ENCODE measurements around the gene TBCE.

Gene TBCE

GRCh38 chr1:235367000-235367908 lies at the start of gene TBCE:
TBCE (plus strand) TSS chr1:235367427; CDS start chr1:235380050, 12,623 bp downstream.
- DNase-seq (ENCODE audit: low spot score) = peak; percentile 99

- no peak for DNase-seq (ENCODE audit: low spot score)
Measured at GRCh38 chr1:235319255-235319654, 48.0 kb upstream of the TBCE start.

DNA sequence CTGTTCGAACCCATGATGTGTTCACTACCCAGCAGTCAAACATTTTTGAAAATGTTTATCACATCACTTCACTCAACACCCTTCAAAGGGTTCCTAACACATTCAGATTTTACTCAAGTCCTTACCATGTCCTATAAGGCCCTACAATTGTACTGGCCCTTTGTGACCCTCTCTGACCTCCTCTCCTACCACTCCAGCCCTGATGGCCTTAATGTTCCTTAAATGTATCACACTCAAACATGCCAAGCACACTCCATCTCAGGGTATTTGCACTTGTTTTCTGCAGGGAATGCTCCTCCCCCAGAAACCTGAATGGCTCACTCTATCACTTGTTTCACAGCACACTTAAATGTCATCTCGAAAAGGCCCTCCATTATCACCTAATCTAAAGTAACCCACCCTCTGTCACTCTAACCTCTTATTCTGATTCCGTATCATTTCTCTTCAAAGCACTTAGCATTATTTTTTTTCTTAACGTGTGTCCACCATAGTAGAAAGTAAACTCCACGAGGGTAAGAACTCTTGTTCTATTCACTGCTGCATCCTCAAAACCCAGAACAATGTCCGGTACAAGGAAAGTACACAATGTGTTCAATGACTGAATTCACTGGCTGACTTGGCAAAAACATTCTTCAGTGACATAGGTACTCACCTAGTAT lies 46.6 kb upstream of the TBCE start:
- no peak for DNase-seq (ENCODE audit: low spot score)

- no peak for DNase-seq (ENCODE audit: low spot score)
Measured at GRCh38 chr1:235324296-235324695, 42.9 kb upstream of the TBCE start.

DNA sequence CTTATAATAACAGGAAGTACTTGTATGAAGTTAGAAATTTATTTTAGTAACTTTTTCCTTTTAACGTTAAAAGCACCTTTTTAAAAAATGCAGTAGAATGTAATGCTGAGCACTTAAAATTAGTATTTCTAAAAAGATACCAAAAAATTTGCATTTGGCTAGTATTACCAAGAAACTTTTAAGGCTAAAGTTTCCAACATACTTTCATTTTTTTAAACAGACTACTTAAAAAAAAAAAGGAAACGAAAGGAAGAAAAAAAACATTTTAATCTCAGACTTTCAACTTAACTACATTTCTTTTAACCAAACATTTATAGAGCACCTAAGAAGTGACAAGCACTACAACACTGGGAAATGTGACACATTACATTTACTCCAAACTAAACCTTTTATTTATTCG lies 42.1 kb upstream of the TBCE start:
- no peak for DNase-seq (ENCODE audit: low spot score)

DNA sequence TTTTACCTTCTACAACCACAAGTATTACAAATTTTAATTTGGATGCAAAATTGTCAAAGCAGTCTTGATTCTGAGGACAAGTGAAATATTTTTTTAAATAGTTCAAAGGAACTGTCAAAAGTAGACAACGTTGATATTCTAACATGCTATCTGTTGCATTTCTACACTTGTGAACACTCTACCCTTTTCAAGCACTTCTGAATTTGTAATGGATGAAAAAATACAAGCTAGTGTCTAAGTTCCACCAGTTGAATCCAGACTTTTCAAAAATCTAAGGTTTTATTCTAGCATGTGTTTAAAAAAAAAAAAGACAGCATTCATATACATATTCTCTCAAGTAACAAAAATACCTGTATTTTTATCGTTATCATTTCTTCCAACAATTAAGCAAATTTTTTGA lies 41.4 kb upstream of the TBCE start:
- DNase-seq (ENCODE audit: low spot score) = no peak

DNA sequence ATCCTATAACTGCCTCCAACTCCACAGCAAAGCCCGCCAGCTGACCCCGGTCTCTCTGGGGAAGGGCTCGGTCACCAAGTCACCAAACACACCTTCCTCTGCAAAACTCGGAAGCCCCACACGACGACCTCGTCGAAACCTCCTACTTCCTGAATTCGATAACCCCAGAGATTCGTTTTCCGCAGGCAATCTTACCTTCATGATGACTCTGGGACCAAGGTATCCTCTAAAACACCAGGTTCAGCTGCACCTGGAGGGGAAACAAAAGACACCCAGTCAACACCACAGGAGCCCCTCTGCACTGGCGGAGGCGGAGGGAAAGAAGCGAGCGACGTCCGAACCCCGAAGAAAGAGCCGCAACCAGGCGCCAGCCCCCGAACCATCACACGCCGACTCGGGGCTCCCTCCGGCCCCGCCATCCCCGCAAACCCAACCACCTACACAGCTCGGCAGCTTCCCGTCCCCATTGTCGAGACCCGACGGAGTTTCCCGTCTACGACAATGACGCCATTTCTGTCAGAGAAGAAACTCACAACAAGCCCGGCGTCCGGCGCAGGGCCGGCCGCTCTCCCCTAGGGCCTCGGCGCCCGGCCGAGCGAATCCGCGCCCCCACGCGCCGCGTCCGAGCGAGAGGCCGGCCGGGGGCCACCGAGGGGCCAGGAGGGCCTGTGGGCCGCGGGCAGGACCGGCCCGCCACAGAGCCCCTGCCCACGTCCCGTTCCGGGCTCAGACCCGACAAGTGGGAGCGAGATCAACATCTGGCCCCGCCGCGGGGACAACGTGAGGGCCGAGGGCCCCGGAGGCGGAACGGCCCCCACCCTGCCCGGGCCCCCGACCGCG lies 40.3 kb upstream of the TBCE start:
- no peak for DNase-seq (ENCODE audit: low spot score)

DNA sequence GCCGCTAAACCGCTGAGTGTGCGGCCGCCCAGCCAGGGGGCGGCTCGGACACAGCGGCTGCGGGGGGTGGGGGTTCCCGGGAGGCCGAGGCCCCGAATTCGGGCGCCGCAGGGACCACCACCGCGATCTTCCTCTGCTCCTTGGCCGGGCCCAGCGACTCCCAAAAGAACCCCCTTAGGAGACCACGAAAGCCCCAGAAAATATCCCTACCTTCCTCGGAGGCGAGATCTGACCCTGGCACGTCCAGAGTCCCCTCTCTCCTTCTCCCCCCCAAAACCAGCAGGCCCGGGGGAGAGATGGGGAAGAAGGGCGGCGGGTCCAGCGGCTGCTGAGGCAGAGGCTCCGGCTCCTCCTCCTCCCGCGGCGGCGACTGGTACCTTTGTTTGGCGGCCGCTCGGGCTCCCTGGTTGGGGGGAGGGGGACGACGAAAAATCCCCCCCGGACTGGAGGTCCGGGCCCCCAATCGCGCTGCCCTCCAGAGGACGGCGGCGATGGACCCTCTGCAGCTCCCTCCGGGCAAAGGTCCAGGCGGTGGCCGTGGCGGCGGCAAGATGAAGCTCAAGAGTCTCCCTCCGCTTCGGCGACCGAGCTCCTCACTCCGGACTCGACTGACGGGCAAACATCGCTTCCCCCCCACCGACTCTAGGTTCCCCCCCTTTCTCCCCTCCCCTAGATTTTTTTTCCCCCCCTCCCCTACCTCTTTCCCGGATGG lies 39.5 kb upstream of the TBCE start, which contains the start of gene ARID4B:
ARID4B (minus strand) TSS at position 621 of the 712 bp plus-strand sequence. CDS start 1,260 bp downstream, outside the sequence.
- peak; percentile 34 for DNase-seq (ENCODE audit: low spot score)

- DNase-seq (ENCODE audit: low spot score) = peak; percentile 99
Measured at GRCh38 chr1:235328271-235329138, 38.7 kb upstream of the TBCE start, which contains the start of gene GGPS1. GGPS1 (plus strand) TSS chr1:235328570; CDS start chr1:235335265, 6,695 bp downstream.

GRCh38 chr1:235329139-235329902 lies 37.9 kb upstream of the TBCE start:
- DNase-seq (ENCODE audit: low spot score) = no peak

DNA sequence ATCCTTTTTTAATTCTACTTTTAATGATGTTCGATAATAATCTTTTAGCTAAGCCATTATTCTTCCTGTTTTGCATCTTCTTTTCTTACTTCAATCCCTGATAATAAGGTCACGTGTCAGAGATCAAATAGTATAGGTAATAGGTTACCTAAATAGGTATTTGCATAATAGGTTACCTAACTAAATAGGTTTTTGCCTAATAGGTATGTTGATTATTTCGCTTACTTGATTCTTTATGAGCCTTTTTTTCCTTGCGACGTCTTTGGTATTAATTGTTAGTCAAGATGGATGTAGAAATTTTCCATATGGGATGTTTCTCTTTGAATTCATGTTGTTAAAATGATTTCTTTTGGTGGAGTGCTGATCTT lies 36.3 kb upstream of the TBCE start:
- DNase-seq (ENCODE audit: low spot score) = no peak

- DNase-seq (ENCODE audit: low spot score) = no peak
Measured at GRCh38 chr1:235331401-235331800, 35.8 kb upstream of the TBCE start.

GRCh38 chr1:235336903-235337302 lies 30.3 kb upstream of the TBCE start:
- DNase-seq (ENCODE audit: low spot score) = no peak

DNA sequence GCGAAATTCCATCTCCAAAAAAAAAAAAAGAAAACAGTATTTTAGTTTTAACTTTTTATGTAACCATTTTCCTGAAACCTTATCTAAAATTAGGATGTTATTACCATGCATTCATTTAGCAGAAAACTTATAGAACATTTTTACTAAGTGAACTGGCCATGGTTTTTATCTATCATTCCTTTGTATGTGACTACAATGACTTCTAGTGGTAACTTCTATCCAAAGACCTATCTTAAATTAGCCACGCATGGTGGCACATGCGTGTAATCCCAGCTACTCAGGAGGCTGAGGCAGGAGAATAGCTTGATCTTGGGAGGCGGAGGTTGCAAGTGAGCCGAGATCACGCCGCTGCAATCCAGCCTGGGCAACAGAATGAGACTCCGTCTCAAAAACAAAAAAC lies 27.5 kb upstream of the TBCE start:
- no peak for DNase-seq (ENCODE audit: low spot score)

GRCh38 chr1:235341334-235341733 lies 25.9 kb upstream of the TBCE start:
- no peak for DNase-seq (ENCODE audit: low spot score)

DNA sequence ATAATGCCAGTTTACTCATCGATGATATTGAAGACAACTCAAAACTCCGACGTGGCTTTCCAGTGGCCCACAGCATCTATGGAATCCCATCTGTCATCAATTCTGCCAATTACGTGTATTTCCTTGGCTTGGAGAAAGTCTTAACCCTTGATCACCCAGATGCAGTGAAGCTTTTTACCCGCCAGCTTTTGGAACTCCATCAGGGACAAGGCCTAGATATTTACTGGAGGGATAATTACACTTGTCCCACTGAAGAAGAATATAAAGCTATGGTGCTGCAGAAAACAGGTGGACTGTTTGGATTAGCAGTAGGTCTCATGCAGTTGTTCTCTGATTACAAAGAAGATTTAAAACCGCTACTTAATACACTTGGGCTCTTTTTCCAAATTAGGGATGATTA lies 25.2 kb upstream of the TBCE start:
- DNase-seq (ENCODE audit: low spot score) = no peak

GRCh38 chr1:235342471-235342870 lies 24.8 kb upstream of the TBCE start:
- DNase-seq (ENCODE audit: low spot score) = no peak

DNA sequence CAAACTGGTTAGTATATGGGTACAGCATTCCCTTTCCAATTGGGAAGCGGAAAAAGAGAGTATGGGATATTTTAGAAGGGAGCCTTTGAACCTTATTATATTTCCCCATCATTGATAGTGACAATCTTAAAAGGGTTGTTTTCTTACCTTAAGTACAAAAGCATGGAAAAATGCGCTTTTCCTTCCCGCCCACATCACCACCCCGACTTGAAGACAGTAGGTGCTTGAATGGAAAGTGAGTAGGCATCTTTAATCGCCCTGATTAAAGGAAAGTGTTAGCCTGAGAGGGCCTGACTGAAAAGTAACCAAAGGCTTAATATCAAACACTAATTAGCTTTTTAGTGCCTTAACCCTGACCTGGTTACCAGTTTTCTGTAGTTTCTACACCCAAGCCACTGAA lies 23.5 kb upstream of the TBCE start:
- DNase-seq (ENCODE audit: low spot score) = no peak

DNA sequence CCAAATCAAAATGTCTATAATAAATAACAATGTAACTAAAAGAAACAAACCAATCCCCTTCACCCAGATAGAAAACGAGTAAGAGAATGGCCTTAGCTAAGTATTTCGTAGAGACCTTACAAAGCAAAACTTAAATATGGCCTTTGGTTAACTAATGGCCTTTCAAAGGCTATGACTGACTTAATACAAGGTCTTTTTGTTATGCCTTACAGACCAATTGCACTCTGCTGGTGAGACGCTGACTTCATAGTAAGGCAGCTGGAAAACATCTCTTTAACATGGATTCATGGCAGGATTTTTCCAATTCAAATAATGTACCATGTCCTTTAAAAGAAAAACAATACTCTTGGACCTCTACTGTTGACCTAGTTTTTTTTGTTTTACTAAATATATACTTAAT lies 15.8 kb upstream of the TBCE start:
- DNase-seq (ENCODE audit: low spot score) = no peak

DNA sequence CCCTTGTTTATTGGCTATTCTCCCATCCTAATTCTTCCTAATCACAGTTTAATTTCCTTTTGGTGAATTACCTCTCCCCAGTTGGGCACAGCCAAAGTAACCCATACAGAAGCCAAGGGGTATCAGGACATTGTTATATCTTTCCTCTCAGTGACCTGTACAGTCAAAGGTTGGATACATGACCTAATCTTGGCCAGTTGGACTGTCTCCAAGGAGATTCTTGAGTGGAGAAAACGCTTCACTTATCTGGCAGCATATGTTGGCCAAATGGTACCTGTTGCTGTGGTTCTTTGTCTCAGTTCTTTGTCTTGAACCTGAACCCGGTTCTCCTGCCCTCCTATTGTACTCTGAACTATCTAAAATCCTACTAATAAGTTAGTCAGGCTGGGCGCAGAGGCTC lies 15.3 kb upstream of the TBCE start:
- DNase-seq (ENCODE audit: low spot score) = no peak
